Type B pancreatic cell (in vitro differentiated cells): ENCODE results near the gene RPL35. TPM values are rescaled to one million over a fixed set of nuclear protein-coding genes. Genes with fewer than 3 reads are reported as not detected.

Experiments used
- DNase-seq: peaks from one replicate; pipeline ENCODE4 v3.0.0; 2021; ENCODE audit warnings: mixed read lengths; ENCODE audit not compliant: unreplicated experiment; ENCODE audit errors: extremely low spot score
- H3K27ac Mint-ChIP-seq: 2 replicates; pipeline ENCODE4 v1.8.0; 2021; ENCODE audit warnings: mild to moderate bottlenecking, mixed read lengths
- H3K27me3 Mint-ChIP-seq: 2 replicates; pipeline ENCODE4 v1.8.0; 2021; ENCODE audit warnings: mixed read lengths
- H3K36me3 Mint-ChIP-seq: 2 replicates; pipeline ENCODE4 v1.8.0; 2021; ENCODE audit warnings: mixed read lengths
- H3K4me1 Mint-ChIP-seq: one replicate; pipeline ENCODE4 v1.8.0; 2021; ENCODE audit warnings: mixed read lengths; ENCODE audit not compliant: unreplicated experiment
- H3K4me3 Mint-ChIP-seq: 2 replicates; pipeline ENCODE4 v1.8.0; 2021; ENCODE audit warnings: mild to moderate bottlenecking, mixed read lengths
- H3K9me3 Mint-ChIP-seq: 2 replicates; pipeline ENCODE4 v1.8.0; 2021; ENCODE audit warnings: mixed read lengths
- total RNA-seq: library from RNA; stranded (reverse); gene quantifications from 2 replicates; pipeline ENCODE4 v1.2.1, GENCODE V29; 2021; ENCODE audit warnings: low replicate concordance
- TF ChIP-seq, protein P1 (sequence below): fragments of 200-600 bp; sonication (generic); conservative IDR thresholded peaks from 2 replicates; pipeline ENCODE4 v1.5.0; 2021; ENCODE audit warnings: antibody characterized with exemption, mild to moderate bottlenecking

RPL35 gene
- total RNA-seq, 1 donor from 2014 or later = 1,381 TPM

DNA sequence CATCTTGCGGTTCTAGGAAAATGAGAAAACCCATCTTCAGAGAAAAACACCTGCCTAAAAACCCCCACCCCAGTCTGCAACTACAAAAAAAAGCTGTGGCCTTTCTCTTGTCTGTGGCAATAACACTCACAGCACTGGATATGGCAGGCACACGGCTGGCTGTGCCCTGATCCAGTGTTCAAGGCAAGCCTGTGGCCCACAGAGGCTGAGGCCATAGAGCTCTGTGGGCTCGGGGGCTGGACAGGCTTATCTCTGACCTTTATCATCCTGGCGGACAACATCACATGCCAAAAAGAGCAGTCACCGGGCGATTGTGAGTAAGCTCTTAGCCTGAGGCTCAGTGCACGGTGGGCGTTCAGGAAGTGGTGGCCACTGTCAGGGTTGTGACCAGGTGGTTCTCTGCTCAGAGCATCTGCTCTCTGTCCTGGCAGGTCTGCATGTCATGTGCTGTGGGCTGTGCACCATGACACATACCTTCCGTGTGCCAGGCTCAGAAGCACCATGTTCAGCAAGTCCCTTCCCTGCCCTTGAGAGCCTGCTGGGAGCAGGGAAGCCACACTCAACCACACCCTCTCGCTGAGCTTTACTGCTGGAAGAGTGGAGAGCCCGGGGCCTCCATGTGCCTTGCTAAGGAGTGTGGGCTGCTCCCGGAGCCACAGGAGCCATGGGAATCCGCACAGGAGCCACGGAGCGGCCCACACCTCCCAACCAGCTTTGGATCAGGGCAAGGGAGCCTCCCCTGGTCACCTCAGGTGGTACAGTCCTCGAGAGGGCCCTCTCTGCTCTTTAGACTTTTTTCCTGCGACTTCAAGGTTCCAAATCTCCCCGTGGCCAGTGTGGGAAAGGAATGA lies 43.1 kb downstream of the RPL35 start:
- H3K4me1 Mint-ChIP-seq = peaks cover 14% of the 10 kb centered on the region
- no peaks in the 10 kb centered on the region for H3K36me3 Mint-ChIP-seq
- no peaks in the 10 kb centered on the region for H3K27me3 Mint-ChIP-seq
- H3K9me3 Mint-ChIP-seq = no peaks in the 10 kb centered on the region
- H3K27ac Mint-ChIP-seq = peak overlapping the region; percentile 77
- no peak for DNase-seq
- TF ChIP-seq, protein P1, sequence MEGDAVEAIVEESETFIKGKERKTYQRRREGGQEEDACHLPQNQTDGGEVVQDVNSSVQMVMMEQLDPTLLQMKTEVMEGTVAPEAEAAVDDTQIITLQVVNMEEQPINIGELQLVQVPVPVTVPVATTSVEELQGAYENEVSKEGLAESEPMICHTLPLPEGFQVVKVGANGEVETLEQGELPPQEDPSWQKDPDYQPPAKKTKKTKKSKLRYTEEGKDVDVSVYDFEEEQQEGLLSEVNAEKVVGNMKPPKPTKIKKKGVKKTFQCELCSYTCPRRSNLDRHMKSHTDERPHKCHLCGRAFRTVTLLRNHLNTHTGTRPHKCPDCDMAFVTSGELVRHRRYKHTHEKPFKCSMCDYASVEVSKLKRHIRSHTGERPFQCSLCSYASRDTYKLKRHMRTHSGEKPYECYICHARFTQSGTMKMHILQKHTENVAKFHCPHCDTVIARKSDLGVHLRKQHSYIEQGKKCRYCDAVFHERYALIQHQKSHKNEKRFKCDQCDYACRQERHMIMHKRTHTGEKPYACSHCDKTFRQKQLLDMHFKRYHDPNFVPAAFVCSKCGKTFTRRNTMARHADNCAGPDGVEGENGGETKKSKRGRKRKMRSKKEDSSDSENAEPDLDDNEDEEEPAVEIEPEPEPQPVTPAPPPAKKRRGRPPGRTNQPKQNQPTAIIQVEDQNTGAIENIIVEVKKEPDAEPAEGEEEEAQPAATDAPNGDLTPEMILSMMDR = no peak
- H3K4me3 Mint-ChIP-seq = no peak overlapping the region

DNA sequence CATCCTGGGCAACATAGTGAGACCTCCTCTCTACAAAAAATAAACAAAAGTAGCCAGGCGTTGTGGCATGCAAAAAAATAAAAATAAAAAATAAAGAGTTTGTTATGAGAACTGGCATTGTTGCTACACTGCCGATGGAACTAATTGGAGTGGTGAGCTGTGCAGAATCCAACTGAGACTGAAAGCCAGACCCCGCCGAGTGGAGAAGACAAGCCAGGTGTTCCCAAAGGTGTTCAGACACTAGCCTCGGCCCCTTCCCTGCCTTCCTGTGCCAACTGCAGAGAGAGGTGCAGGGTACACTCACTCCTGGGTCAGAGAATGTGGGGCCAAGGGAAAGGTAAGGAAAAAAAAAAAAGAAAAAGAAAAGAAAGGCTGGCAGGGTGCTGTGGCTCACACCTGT lies 46.2 kb downstream of the RPL35 start:
- H3K9me3 Mint-ChIP-seq = no peaks in the 10 kb centered on the region
- H3K27me3 Mint-ChIP-seq = no peaks in the 10 kb centered on the region
- TF ChIP-seq, protein P1 = no peak
- no peak for DNase-seq
- no peak overlapping the region for H3K4me3 Mint-ChIP-seq
- H3K36me3 Mint-ChIP-seq = no peaks in the 10 kb centered on the region
- peaks cover 20% of the 10 kb centered on the region for H3K4me1 Mint-ChIP-seq
- no peak overlapping the region for H3K27ac Mint-ChIP-seq

GRCh38 chr9:124814164-124814535 lies 47.6 kb downstream of the RPL35 start:
- peak overlapping the region; percentile 98 for H3K27ac Mint-ChIP-seq
- peaks cover 24% of the 10 kb centered on the region for H3K4me1 Mint-ChIP-seq
- H3K4me3 Mint-ChIP-seq = no peak overlapping the region
- H3K36me3 Mint-ChIP-seq = no peaks in the 10 kb centered on the region
- no peak for DNase-seq
- H3K27me3 Mint-ChIP-seq = no peaks in the 10 kb centered on the region
- H3K9me3 Mint-ChIP-seq = no peaks in the 10 kb centered on the region
- TF ChIP-seq, protein P1 = no peak

- Mint-ChIP-seq H3K36me3 (no peaks in the 10 kb centered on the region), H3K4me3 (no peak overlapping the region), H3K27ac (peak overlapping the region; percentile 98), H3K9me3 (no peaks in the 10 kb centered on the region), H3K4me1 (peaks cover 24% of the 10 kb centered on the region), H3K27me3 (no peaks in the 10 kb centered on the region)
- DNase-seq = no peak
- TF ChIP-seq, protein P1 = no peak
Measured at GRCh38 chr9:124813501-124814163, 48.1 kb downstream of the RPL35 start.

DNA sequence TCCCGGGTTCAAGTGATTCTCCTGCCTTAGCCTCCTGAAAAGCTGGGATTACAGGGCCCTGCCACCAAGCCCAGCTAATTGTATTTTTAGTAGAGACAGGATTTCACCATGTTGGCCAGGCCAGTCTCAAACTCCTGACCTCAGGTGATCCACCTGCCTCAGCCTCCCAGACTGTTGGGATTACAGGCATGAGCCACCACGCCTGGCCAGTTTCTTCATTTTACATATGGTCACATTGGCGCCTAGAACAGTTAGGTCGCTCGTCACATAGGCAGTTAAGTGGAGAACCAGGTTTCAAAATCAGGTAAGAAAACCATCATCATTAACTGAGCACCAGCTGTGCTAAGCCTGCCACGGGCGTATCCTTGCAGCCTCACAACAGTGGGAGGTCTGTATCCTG lies 48.7 kb downstream of the RPL35 start:
- TF ChIP-seq, protein P1 = no peak
- no peak for DNase-seq
- Mint-ChIP-seq H3K27me3 (no peaks in the 10 kb centered on the region), H3K9me3 (no peaks in the 10 kb centered on the region), H3K4me1 (peaks cover 18% of the 10 kb centered on the region), H3K27ac (peak overlapping the region; percentile 98), H3K4me3 (peak overlapping the region; percentile 68), H3K36me3 (no peaks in the 10 kb centered on the region)
